Measurements from ENCODE around the gene SLC10A7. TPM values are rescaled to one million over a fixed set of nuclear protein-coding genes. Genes with fewer than 3 reads are reported as not detected.

The SLC10A7 gene
- total RNA-seq, 1 donor from 2014 or later = 8.9 TPM

GRCh38 chr4:146525754-146526153 is 4.0 kb upstream of the SLC10A7 start:
- H3K4me2 ChIP-seq (ENCODE audit: low read length) = no peak overlapping the region
- no peaks in the 10 kb centered on the region for H3K36me3 ChIP-seq (ENCODE audit: insufficient read depth, low read length)
- FAIRE-seq (no peak), DNase-seq (ENCODE audit: low read depth) (no peak)
- Mint-ChIP-seq H3K4me3 (ENCODE audit: unreplicated experiment) (no peak overlapping the region), H3K36me3 (ENCODE audit: low read depth, unreplicated experiment) (peaks cover 4% of the 10 kb centered on the region), H3K27me3 (ENCODE audit: low read depth, unreplicated experiment) (no peaks in the 10 kb centered on the region), H3K4me1 (ENCODE audit: low read depth, unreplicated experiment) (peaks cover 3% of the 10 kb centered on the region), H3K27ac (ENCODE audit: unreplicated experiment) (no peak overlapping the region), H3K9me3 (ENCODE audit: unreplicated experiment) (peaks cover 10% of the 10 kb centered on the region)
- H4K20me1 ChIP-seq (ENCODE audit: insufficient read depth, low read length) = no peaks in the 10 kb centered on the region
- TF ChIP-seq CTCF (IDR thresholded peaks at IDR 0.05; ENCODE audit: insufficient read depth, low read depth, low read length) (no peak), EZH2 (IDR thresholded peaks at IDR 0.05; ENCODE audit: insufficient read depth, low read length) (no peak)
- H2AFZ ChIP-seq (ENCODE audit: low read depth, low read length) = no peak overlapping the region
- no peak overlapping the region for H3K27ac ChIP-seq (ENCODE audit: low read depth, low read length)
- no peak overlapping the region for H3K9ac ChIP-seq (ENCODE audit: low read length)
- H3K4me3 ChIP-seq (ENCODE audit: insufficient read depth, low read depth, low read length) = no peak overlapping the region
- no peaks in the 10 kb centered on the region for H3K9me3 ChIP-seq (ENCODE audit: insufficient read depth, low read depth, low read length)
- H3K27me3 ChIP-seq (ENCODE audit: insufficient read depth, low read length) = no peaks in the 10 kb centered on the region
- peaks cover 7% of the 10 kb centered on the region for H3K79me2 ChIP-seq (ENCODE audit: insufficient read depth, low read length)
- peaks cover 6% of the 10 kb centered on the region for H3K4me1 ChIP-seq (ENCODE audit: insufficient read depth, low read length)

- H3K79me2 ChIP-seq (ENCODE audit: insufficient read depth, low read length) = peaks cover 18% of the 10 kb centered on the region
- no peak overlapping the region for H3K4me3 Mint-ChIP-seq (ENCODE audit: unreplicated experiment)
- H3K9me3 ChIP-seq (ENCODE audit: insufficient read depth, low read depth, low read length) = no peaks in the 10 kb centered on the region
- TF ChIP-seq CTCF (IDR thresholded peaks at IDR 0.05; ENCODE audit: insufficient read depth, low read depth, low read length) = no peak
- no peak for TF ChIP-seq EZH2 (IDR thresholded peaks at IDR 0.05; ENCODE audit: insufficient read depth, low read length)
- H3K36me3 ChIP-seq (ENCODE audit: insufficient read depth, low read length) = no peaks in the 10 kb centered on the region
- no peak overlapping the region for H3K9ac ChIP-seq (ENCODE audit: low read length)
- DNase-seq (ENCODE audit: low read depth) = no peak
- peaks cover 10% of the 10 kb centered on the region for H3K9me3 Mint-ChIP-seq (ENCODE audit: unreplicated experiment)
- peaks cover 4% of the 10 kb centered on the region for H3K36me3 Mint-ChIP-seq (ENCODE audit: low read depth, unreplicated experiment)
- no peak overlapping the region for H3K27ac Mint-ChIP-seq (ENCODE audit: unreplicated experiment)
- H4K20me1 ChIP-seq (ENCODE audit: insufficient read depth, low read length) = peaks cover 3% of the 10 kb centered on the region
- H3K4me1 Mint-ChIP-seq (ENCODE audit: low read depth, unreplicated experiment) = peaks cover 3% of the 10 kb centered on the region
- no peaks in the 10 kb centered on the region for H3K27me3 ChIP-seq (ENCODE audit: insufficient read depth, low read length)
- H3K4me2 ChIP-seq (ENCODE audit: low read length) = no peak overlapping the region
- no peaks in the 10 kb centered on the region for H3K27me3 Mint-ChIP-seq (ENCODE audit: low read depth, unreplicated experiment)
- H3K4me1 ChIP-seq (ENCODE audit: insufficient read depth, low read length) = peaks cover 11% of the 10 kb centered on the region
- FAIRE-seq = no peak
- no peak overlapping the region for H2AFZ ChIP-seq (ENCODE audit: low read depth, low read length)
- H3K27ac ChIP-seq (ENCODE audit: low read depth, low read length) = no peak overlapping the region
- H3K4me3 ChIP-seq (ENCODE audit: insufficient read depth, low read depth, low read length) = no peak overlapping the region
Observed at GRCh38 chr4:146524663-146525062, 2.9 kb upstream of the SLC10A7 start.

- peaks cover 4% of the 10 kb centered on the region for H3K9me3 Mint-ChIP-seq (ENCODE audit: unreplicated experiment)
- Histone ChIP-seq H3K36me3 (ENCODE audit: insufficient read depth, low read length) (no peaks in the 10 kb centered on the region), H4K20me1 (ENCODE audit: insufficient read depth, low read length) (peaks cover 10% of the 10 kb centered on the region), H3K9me3 (ENCODE audit: insufficient read depth, low read depth, low read length) (no peaks in the 10 kb centered on the region), H3K27ac (ENCODE audit: low read depth, low read length) (peak overlapping the region; percentile 87), H3K4me1 (ENCODE audit: insufficient read depth, low read length) (peaks cover 11% of the 10 kb centered on the region), H3K4me3 (ENCODE audit: insufficient read depth, low read depth, low read length) (peak overlapping the region; percentile 95), H3K9ac (ENCODE audit: low read length) (peak overlapping the region; percentile 93), H2AFZ (ENCODE audit: low read depth, low read length) (peak overlapping the region; percentile 100), H3K4me2 (ENCODE audit: low read length) (peak overlapping the region; percentile 100), H3K79me2 (ENCODE audit: insufficient read depth, low read length) (peaks cover 33% of the 10 kb centered on the region), H3K27me3 (ENCODE audit: insufficient read depth, low read length) (no peaks in the 10 kb centered on the region)
- no peak overlapping the region for H3K4me3 Mint-ChIP-seq (ENCODE audit: unreplicated experiment)
- no peaks in the 10 kb centered on the region for H3K27me3 Mint-ChIP-seq (ENCODE audit: low read depth, unreplicated experiment)
- no peak for DNase-seq (ENCODE audit: low read depth)
- peaks cover 4% of the 10 kb centered on the region for H3K36me3 Mint-ChIP-seq (ENCODE audit: low read depth, unreplicated experiment)
- no peak for FAIRE-seq
- TF ChIP-seq EZH2 (IDR thresholded peaks at IDR 0.05; ENCODE audit: insufficient read depth, low read length) (no peak), CTCF (IDR thresholded peaks at IDR 0.05; ENCODE audit: insufficient read depth, low read depth, low read length) (no peak)
- no peak overlapping the region for H3K27ac Mint-ChIP-seq (ENCODE audit: unreplicated experiment)
- peaks cover 2% of the 10 kb centered on the region for H3K4me1 Mint-ChIP-seq (ENCODE audit: low read depth, unreplicated experiment)
Observed at GRCh38 chr4:146522869-146523205, 1.1 kb upstream of the SLC10A7 start.
